Measurements from ENCODE around the gene ATG5.
"Not testable (repeated sequence)": the region's sequence is repeated elsewhere in the genome, so short reads cannot be mapped to it uniquely, and the experiment has no call there.

Gene ATG5

GRCh38 chr6:106281088-106281487 lies 44.5 kb downstream of the ATG5 start:
- DNase-seq (ENCODE audit: low read depth), result peak; percentile 24
- TF ChIP-seq CTCF (conservative IDR thresholded peaks at IDR 0.05; ENCODE audit: control insufficient read depth, insufficient read depth, low read depth, low read length), result no peak
- no peak overlapping the region for H3K4me3 ChIP-seq (ENCODE audit: control insufficient read depth, low read depth, low read length)

GRCh38 chr6:106279179-106279578 lies 46.4 kb downstream of the ATG5 start:
- no peak for TF ChIP-seq CTCF (conservative IDR thresholded peaks at IDR 0.05; ENCODE audit: control insufficient read depth, insufficient read depth, low read depth, low read length)
- H3K4me3 ChIP-seq (ENCODE audit: control insufficient read depth, low read depth, low read length), result no peak overlapping the region
- peak; percentile 63 for DNase-seq (ENCODE audit: low read depth)

- no peak for TF ChIP-seq CTCF (conservative IDR thresholded peaks at IDR 0.05; ENCODE audit: control insufficient read depth, insufficient read depth, low read depth, low read length)
- H3K4me3 ChIP-seq (ENCODE audit: control insufficient read depth, low read depth, low read length), result no peak overlapping the region
- peak; percentile 53 for DNase-seq (ENCODE audit: low read depth)
These were observed 49.9 kb downstream of the ATG5 start for GRCh38 chr6:106275692-106276091.

GRCh38 chr6:106273087-106273486 lies 52.5 kb downstream of the ATG5 start:
- no peak for DNase-seq (ENCODE audit: low read depth)
- TF ChIP-seq CTCF (conservative IDR thresholded peaks at IDR 0.05; ENCODE audit: control insufficient read depth, insufficient read depth, low read depth, low read length), result no peak
- H3K4me3 ChIP-seq (ENCODE audit: control insufficient read depth, low read depth, low read length), result no peak overlapping the region

- no peak overlapping the region for H3K4me3 ChIP-seq (ENCODE audit: control insufficient read depth, low read depth, low read length)
- no peak for DNase-seq (ENCODE audit: low read depth)
- TF ChIP-seq CTCF (conservative IDR thresholded peaks at IDR 0.05; ENCODE audit: control insufficient read depth, insufficient read depth, low read depth, low read length), result no peak
These were observed 53.3 kb downstream of the ATG5 start for GRCh38 chr6:106272287-106272686.

- DNase-seq (ENCODE audit: low read depth), result no peak
- no peak for TF ChIP-seq CTCF (conservative IDR thresholded peaks at IDR 0.05; ENCODE audit: control insufficient read depth, insufficient read depth, low read depth, low read length)
- no peak overlapping the region for H3K4me3 ChIP-seq (ENCODE audit: control insufficient read depth, low read depth, low read length)
These were observed 55.1 kb downstream of the ATG5 start for GRCh38 chr6:106270414-106270813.

GRCh38 chr6:106269268-106269919 lies 56.2 kb downstream of the ATG5 start:
- DNase-seq (ENCODE audit: low read depth); H3K4me3 ChIP-seq (ENCODE audit: control insufficient read depth, low read depth, low read length): not testable (repeated sequence)

- H3K4me3 ChIP-seq (ENCODE audit: control insufficient read depth, low read depth, low read length); DNase-seq (ENCODE audit: low read depth): not testable (repeated sequence)
These were observed 57.1 kb downstream of the ATG5 start for GRCh38 chr6:106268500-106268899.

- not testable (repeated sequence) for DNase-seq (ENCODE audit: low read depth); H3K4me3 ChIP-seq (ENCODE audit: control insufficient read depth, low read depth, low read length)
These were observed 61.1 kb downstream of the ATG5 start for GRCh38 chr6:106264433-106264832.

- DNase-seq (ENCODE audit: low read depth); H3K4me3 ChIP-seq (ENCODE audit: control insufficient read depth, low read depth, low read length): not testable (repeated sequence)
These were observed 65.8 kb downstream of the ATG5 start for GRCh38 chr6:106259748-106260147.

Data from fibroblast of mammary gland (primary cell).